ENCODE data around the gene CRHBP.

The CRHBP gene, protein sequence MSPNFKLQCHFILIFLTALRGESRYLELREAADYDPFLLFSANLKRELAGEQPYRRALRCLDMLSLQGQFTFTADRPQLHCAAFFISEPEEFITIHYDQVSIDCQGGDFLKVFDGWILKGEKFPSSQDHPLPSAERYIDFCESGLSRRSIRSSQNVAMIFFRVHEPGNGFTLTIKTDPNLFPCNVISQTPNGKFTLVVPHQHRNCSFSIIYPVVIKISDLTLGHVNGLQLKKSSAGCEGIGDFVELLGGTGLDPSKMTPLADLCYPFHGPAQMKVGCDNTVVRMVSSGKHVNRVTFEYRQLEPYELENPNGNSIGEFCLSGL

GRCh38 chr5:76952795-76953536, at the start of gene CRHBP:
Gene CRHBP (plus strand): TSS chr5:76953045. CDS start chr5:76953135, 90 bp downstream.
- TF ChIP-seq, protein P1, sequence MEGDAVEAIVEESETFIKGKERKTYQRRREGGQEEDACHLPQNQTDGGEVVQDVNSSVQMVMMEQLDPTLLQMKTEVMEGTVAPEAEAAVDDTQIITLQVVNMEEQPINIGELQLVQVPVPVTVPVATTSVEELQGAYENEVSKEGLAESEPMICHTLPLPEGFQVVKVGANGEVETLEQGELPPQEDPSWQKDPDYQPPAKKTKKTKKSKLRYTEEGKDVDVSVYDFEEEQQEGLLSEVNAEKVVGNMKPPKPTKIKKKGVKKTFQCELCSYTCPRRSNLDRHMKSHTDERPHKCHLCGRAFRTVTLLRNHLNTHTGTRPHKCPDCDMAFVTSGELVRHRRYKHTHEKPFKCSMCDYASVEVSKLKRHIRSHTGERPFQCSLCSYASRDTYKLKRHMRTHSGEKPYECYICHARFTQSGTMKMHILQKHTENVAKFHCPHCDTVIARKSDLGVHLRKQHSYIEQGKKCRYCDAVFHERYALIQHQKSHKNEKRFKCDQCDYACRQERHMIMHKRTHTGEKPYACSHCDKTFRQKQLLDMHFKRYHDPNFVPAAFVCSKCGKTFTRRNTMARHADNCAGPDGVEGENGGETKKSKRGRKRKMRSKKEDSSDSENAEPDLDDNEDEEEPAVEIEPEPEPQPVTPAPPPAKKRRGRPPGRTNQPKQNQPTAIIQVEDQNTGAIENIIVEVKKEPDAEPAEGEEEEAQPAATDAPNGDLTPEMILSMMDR (IDR thresholded peaks at IDR 0.05), result no peak

DNA sequence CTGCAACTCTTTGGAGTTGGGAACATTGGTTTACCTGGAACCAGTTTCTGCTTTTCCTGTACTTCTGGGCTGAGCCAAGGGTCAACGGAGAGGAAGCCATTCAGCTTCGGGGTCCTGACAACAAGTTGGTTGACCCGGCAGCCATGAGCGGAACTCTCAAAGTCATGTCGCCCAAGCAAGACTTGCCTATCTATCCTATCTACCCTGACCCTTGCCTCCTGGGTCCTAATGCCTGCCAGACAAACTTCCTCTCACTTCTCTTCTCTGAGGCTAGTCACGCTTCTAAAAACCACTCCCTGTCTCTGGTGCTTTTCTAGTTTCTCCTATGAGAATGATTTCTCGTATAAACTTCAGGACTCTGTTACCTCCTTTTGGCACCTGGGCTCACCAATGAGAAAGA, 44.7 kb upstream of the CRHBP start:
- TF ChIP-seq, protein P1 (IDR thresholded peaks at IDR 0.05), result no peak

- TF ChIP-seq, protein P1 (IDR thresholded peaks at IDR 0.05), result no peak
Observed at GRCh38 chr5:76918539-76918938, 34.3 kb upstream of the CRHBP start.

DNA sequence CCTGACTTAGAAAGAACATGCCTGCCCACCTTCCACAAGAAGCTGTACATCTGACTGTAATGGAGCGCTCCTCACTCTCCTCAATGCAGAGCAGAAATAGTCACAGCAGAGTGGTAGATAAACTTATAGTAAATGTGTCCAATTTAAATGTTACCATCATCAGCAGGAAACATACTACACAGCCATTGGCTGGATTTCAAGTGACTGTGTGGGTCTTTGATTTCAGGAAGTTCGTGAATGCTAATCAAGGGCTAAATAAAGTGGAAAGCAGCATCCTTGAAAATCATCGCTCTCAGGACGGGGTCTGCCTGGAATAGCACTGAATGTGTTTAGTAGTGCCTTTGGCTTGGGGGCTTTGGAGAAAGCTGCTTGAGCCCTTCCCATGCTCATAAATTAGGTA, 32.4 kb upstream of the CRHBP start:
- TF ChIP-seq, protein P1 (IDR thresholded peaks at IDR 0.05), result no peak

DNA sequence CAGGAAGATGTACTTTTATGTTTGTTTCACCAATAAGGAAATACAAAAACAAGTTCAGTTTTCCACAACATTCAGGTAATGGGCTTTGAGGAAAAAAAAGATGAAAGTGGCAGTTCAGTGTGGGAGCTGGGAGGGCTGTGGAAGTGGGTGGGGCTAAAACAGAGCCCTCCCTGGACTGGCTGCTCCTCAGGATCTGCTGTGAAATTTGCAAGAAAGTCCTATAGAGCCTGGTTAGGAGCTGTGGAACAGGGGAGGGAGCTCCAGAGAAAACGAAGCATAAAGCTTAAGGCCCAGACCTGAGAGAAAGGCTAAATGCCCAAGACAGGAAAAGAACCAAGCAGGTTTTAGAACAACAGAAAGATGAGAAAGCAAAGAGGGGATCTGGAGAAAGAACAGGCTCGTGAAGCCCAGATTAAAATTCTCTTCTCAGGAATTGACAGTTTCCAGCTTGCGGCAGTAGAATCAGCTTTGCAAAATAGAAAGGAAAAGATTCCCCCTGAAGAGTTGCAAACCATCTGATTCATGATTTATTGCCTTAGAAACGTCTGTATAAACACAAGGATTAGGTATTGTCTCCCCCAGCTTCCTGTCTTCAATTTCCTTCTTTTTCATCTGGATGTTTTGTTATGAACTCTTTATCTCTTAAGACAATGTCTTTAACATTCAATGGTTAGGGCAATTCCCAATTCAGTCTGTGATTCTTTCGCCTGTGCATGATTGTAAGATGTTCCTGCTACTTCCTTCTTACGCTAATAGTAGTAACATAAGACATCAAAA, 26.3 kb upstream of the CRHBP start:
- TF ChIP-seq, protein P1 (IDR thresholded peaks at IDR 0.05), result no peak

DNA sequence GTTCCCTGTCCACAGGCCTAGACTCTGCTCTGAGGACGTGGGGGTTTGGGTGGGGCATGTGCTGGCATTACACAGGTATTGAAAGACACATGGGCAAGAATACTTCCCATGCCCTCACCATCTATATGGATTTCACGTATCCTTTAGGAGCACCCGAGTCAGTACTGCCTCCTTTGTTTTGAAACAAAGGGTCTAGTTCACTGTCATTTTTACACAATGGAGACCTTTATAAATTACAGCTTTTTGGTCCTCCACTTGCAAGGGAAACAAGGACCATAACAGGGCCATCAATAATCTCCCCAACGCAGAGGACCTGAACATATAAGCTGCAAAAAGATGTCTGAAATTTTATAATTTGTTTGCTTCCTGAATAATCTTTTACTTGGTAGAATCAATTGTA, 24.9 kb upstream of the CRHBP start:
- TF ChIP-seq, protein P1 (IDR thresholded peaks at IDR 0.05), result no peak

GRCh38 chr5:76930083-76930482, 22.8 kb upstream of the CRHBP start:
- TF ChIP-seq, protein P1 (IDR thresholded peaks at IDR 0.05), result no peak
